Activated CD8-positive, alpha-beta T cell treated with anti-CD3 and anti-CD28 coated beads, Interleukin-2, amount 10 ng/mL, durations not matched to agents 7 days and 5 days (primary cell): ENCODE measurements around the gene PRKG1. TPM values are rescaled to one million over a fixed set of nuclear protein-coding genes. Genes with fewer than 3 reads are reported as not detected.

ENCODE experiments used
- ATAC-seq: fragments of 150-1000 bp; cut with Tn5 transposase; one replicate; pipeline ENCODE4 v1.10.0; 2021; ENCODE audit warnings: moderate library complexity
- CTCF ChIA-PET: fragments of 350-600 bp; sonication (Branson Sonifier 250); formaldehyde crosslinking; loops from one replicate; lab custom pipeline; 2021; ENCODE audit warnings: antibody characterized with exemption; lab: Charles Lee
- POLR2A ChIA-PET: fragments of 350-600 bp; sonication (Branson Sonifier 250); formaldehyde crosslinking; loops from one replicate; lab custom pipeline; 2021; ENCODE audit warnings: antibody characterized with exemption; lab: Charles Lee
- DNase-seq: peaks from one replicate; pipeline ENCODE4 v3.0.0-alpha.2; 2020
- H3K27ac Mint-ChIP-seq: one replicate; pipeline ENCODE4 v1.8.0; 2021; ENCODE audit warnings: mild to moderate bottlenecking, mixed read lengths
- H3K27me3 Mint-ChIP-seq: one replicate; pipeline ENCODE4 v1.8.0; 2021; ENCODE audit warnings: low read depth, mixed read lengths
- H3K36me3 Mint-ChIP-seq: one replicate; pipeline ENCODE4 v1.8.0; 2021; ENCODE audit warnings: low read depth, mixed read lengths
- H3K4me1 Mint-ChIP-seq: one replicate; pipeline ENCODE4 v1.8.0; 2021; ENCODE audit warnings: low read depth, mixed read lengths
- H3K4me3 Mint-ChIP-seq: one replicate; pipeline ENCODE4 v1.8.0; 2021; ENCODE audit warnings: mild to moderate bottlenecking, mixed read lengths
- H3K9me3 Mint-ChIP-seq: one replicate; pipeline ENCODE4 v1.8.0; 2022; ENCODE audit warnings: mixed read lengths; ENCODE audit not compliant: insufficient read depth
- total RNA-seq, 2 experiments: library from RNA; stranded (reverse); gene quantifications; one replicate each; pipeline ENCODE4 v1.2.3, GENCODE V29; 2021

PRKG1 gene
- total RNA-seq, 2 experiments from 2014 or later = not detected

DNA sequence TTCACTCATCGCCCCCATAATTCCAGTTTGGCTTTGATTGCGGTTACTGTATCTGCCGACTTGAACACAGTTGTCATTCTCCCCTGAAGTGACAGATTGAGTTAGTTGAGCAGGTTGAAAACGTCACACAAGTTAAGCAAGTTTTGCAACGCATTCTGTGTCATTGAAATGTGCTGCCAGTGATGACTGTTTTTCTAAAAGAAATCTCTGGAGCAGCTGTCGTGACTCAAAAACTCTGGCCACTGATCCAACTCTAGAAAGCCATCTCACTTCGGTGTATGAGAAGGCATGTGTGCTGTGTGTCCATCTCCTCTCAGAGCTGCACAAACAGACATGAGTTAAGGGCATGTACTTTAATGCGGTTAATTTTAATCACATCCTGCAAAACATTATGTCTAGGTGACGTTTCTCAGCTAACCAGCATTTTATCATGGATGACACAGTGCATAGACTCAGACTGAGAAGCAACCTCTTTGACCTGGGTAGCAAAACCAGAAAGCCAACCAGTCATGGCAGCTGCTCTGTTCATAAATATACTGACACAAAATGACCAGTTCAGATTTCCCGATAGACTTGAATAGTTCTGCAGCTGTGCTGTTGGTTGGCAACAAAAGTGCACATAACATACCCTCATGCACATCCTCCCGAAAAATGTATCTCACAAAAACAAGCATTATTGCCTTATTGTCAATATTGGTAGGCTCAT lies 555.8 kb downstream of the PRKG1 start:
- Mint-ChIP-seq H3K27ac (no peak overlapping the region), H3K27me3 (peaks cover 2% of the 10 kb centered on the region), H3K36me3 (no peaks in the 10 kb centered on the region), H3K4me3 (no peak overlapping the region), H3K9me3 (no peaks in the 10 kb centered on the region), H3K4me1 (no peaks in the 10 kb centered on the region)
- DNase-seq (no peak), ATAC-seq (no peak)
- CTCF ChIA-PET = no interaction called here
- POLR2A ChIA-PET = interaction anchor here (0.6 kb wide), 1 partner anchor 1034 kb away, joined by 3 read pairs; no protein-coding TSS in a partner anchor

DNA sequence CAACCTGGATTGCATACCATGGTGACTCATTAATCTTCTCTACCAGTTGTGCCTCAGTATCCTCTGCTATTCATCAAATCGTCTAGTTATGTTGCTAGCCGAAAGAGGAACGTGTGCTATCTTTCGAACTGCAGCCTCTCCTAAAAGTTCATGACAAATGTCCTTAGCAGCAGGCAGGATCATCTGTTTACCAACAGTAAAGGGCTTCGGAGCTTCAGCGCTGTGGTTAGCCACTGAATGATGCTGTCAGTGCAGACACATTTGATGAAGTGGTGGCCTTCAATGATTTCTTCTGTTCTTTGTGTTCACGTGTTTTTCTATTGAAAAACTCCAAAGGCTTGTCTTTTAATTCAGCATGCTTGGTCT lies 556.3 kb downstream of the PRKG1 start:
- Mint-ChIP-seq H3K36me3 (no peaks in the 10 kb centered on the region), H3K4me1 (no peaks in the 10 kb centered on the region), H3K27ac (no peak overlapping the region), H3K9me3 (no peaks in the 10 kb centered on the region), H3K27me3 (peaks cover 2% of the 10 kb centered on the region), H3K4me3 (no peak overlapping the region)
- DNase-seq = no peak
- CTCF ChIA-PET = no interaction called here
- POLR2A ChIA-PET = no interaction called here
- no peak for ATAC-seq

DNA sequence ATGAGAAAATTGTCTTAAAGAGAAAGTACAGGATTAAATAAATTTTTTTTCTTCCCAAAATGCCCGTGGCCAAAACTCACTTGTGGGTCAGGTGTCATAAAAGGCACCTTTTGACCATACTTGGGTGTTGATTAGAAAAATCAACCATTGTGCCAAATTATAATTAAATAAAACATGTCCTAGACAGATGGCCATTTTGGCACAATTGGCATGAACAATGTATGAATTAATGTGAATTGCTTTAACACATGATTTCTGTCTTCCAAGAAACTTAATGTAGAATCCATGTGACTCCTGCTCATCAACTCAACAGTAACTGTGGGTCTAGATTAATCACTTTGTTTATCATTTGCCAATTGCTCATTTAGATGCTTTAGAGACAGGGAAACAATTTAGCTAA lies 561.1 kb downstream of the PRKG1 start:
- Mint-ChIP-seq H3K4me3 (no peak overlapping the region), H3K36me3 (no peaks in the 10 kb centered on the region), H3K27ac (no peak overlapping the region), H3K4me1 (no peaks in the 10 kb centered on the region), H3K9me3 (no peaks in the 10 kb centered on the region), H3K27me3 (peaks cover 2% of the 10 kb centered on the region)
- ATAC-seq (no peak), DNase-seq (no peak)
- ChIA-PET POLR2A (no interaction called here), CTCF (no interaction called here)

DNA sequence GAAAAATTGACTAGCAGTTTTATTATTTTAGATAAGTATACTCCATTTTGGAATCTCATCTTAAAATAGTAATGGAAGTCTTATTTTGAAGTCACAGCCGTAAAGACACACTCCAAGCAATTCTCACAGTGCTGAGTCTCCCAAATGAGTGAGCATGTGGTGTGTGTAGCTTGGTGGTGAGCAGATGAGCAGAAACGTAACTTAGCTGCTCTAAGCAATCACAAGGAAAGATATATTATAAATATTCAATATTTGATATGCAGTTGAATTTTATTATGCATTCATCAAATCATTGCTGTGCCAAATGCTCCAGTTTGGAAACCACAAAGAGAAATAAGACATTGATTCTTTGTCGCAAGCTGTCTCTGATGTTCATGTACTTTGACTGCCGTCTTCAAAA lies 563.9 kb downstream of the PRKG1 start:
- H3K4me1 Mint-ChIP-seq = no peaks in the 10 kb centered on the region
- H3K36me3 Mint-ChIP-seq = no peaks in the 10 kb centered on the region
- ChIA-PET POLR2A (no interaction called here), CTCF (no interaction called here)
- H3K4me3 Mint-ChIP-seq = no peak overlapping the region
- DNase-seq (no peak), ATAC-seq (no peak)
- H3K27ac Mint-ChIP-seq = no peak overlapping the region
- no peaks in the 10 kb centered on the region for H3K9me3 Mint-ChIP-seq
- H3K27me3 Mint-ChIP-seq = peaks cover 2% of the 10 kb centered on the region

DNA sequence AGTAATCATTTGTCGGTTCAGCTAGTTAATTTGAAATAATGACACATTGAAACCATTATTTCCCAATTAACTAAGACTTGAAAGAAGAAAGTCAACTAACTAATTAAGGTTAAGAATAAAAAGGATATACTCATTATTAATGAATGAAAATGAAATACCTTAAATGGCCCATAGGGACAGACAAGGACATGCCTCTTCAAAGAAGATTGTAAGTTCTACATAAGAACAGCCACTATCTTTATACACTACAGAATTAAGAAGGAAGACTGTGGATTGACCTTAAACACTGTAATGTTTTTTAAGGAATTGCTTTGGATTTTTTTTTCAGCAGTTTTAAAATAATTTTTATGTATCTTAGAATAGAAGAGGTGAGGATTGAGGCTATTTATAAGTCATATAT lies 564.5 kb downstream of the PRKG1 start:
- Mint-ChIP-seq H3K27me3 (peaks cover 3% of the 10 kb centered on the region), H3K27ac (no peak overlapping the region), H3K4me1 (no peaks in the 10 kb centered on the region), H3K4me3 (no peak overlapping the region), H3K9me3 (no peaks in the 10 kb centered on the region), H3K36me3 (no peaks in the 10 kb centered on the region)
- DNase-seq = no peak
- ChIA-PET CTCF (no interaction called here), POLR2A (no interaction called here)
- no peak for ATAC-seq

DNA sequence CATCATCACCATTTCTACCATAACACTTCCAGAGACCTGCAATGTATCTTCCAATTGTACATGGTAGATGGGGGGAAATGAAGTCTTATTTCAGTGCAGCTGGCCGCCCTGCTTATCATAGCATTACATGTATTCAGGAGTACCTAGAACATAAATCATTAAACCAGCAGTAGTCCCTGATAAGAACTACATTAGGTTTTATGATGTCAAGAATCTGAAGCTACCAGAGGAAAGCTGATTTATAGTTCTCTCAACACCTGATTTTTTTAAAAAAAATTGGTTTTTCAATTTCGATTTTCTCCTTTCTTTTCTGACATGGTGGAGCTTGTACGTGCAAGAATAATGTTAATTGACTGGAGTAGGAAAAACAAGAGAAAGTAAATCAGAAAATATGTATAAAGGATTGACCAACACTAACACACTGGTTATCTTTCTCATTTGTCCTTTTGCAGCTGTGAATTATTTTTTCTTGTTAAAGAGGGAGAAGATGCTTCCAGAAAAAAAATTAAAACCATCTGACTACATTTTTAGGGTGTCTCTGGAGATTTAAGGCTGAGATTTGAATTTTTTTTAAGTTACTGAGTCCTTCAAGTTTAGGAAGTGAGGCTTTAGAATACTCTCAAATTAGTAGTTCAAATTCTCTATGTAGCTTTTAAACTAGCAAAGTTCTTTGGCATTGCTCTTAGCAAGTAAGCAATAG lies 566.0 kb downstream of the PRKG1 start:
- ATAC-seq (no peak), DNase-seq (no peak)
- Mint-ChIP-seq H3K4me3 (no peak overlapping the region), H3K4me1 (no peaks in the 10 kb centered on the region), H3K27ac (no peak overlapping the region), H3K27me3 (peaks cover 4% of the 10 kb centered on the region), H3K36me3 (no peaks in the 10 kb centered on the region), H3K9me3 (no peaks in the 10 kb centered on the region)
- ChIA-PET POLR2A (no interaction called here), CTCF (no interaction called here)

DNA sequence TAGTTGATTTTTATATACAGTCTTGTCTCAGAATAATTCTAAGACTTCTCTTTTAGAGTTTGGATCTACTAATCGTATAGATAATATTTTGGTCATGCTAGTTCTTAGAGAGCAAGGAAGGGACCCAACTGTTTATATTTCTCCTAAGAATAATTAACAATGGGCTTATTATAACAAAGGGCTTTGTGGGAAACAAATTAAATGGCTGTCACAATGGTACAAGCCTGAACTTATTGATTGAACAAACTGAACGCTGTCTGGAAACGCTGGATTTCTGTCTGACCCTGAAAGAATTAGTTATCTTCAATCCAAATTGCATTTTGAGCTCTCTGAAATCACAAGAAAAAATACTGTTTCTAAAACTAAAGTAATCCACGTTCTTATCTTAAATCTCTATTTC lies 568.3 kb downstream of the PRKG1 start:
- DNase-seq (no peak), ATAC-seq (no peak)
- H3K9me3 Mint-ChIP-seq = no peaks in the 10 kb centered on the region
- H3K27ac Mint-ChIP-seq = no peak overlapping the region
- CTCF ChIA-PET = no interaction called here
- H3K27me3 Mint-ChIP-seq = peaks cover 4% of the 10 kb centered on the region
- no peak overlapping the region for H3K4me3 Mint-ChIP-seq
- POLR2A ChIA-PET = no interaction called here
- H3K4me1 Mint-ChIP-seq = no peaks in the 10 kb centered on the region
- H3K36me3 Mint-ChIP-seq = no peaks in the 10 kb centered on the region

DNA sequence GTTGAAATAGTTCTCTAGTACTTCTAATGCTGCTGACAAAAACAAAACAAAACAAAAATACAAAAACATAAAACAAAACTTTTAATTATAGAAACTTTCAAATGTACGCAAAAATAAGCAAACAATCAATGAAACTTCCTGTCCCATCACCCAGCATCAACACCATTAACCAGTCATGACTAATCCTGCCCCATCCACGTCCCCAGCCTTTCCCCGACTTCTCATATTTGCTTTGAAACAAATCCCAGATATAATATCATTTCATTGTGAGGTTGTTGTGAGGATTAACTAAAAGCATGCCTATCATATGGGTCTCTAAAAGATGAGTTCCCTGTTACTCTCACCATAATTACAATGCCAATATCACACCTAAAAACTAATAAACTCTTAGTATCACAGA lies 569.4 kb downstream of the PRKG1 start:
- no peak for DNase-seq
- Mint-ChIP-seq H3K36me3 (no peaks in the 10 kb centered on the region), H3K27ac (no peak overlapping the region), H3K4me1 (no peaks in the 10 kb centered on the region), H3K9me3 (no peaks in the 10 kb centered on the region), H3K4me3 (no peak overlapping the region), H3K27me3 (peaks cover 4% of the 10 kb centered on the region)
- CTCF ChIA-PET = no interaction called here
- POLR2A ChIA-PET = no interaction called here
- ATAC-seq = no peak

DNA sequence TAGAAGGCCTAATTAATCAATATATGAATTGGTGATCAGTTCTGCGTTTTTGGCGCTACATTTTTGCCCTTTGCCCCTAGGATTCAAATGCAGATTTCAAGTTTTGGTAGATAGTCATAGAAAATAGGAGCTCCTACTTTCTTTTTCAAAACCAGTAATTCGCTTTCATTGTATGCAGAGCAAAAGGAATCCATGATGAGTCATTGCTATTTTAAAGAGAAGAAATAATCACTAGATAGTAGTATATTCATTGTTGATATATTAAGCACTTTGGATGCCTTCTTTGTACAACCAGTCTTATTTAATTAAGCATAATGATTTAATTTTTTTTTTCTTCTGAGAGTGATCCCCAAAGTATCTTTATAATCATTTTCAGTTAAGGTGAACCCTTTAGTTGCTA lies 574.8 kb downstream of the PRKG1 start:
- DNase-seq = no peak
- H3K36me3 Mint-ChIP-seq = no peaks in the 10 kb centered on the region
- ChIA-PET CTCF (no interaction called here), POLR2A (no interaction called here)
- no peak overlapping the region for H3K4me3 Mint-ChIP-seq
- no peaks in the 10 kb centered on the region for H3K4me1 Mint-ChIP-seq
- peaks cover 2% of the 10 kb centered on the region for H3K27me3 Mint-ChIP-seq
- no peak for ATAC-seq
- no peaks in the 10 kb centered on the region for H3K9me3 Mint-ChIP-seq
- no peak overlapping the region for H3K27ac Mint-ChIP-seq

DNA sequence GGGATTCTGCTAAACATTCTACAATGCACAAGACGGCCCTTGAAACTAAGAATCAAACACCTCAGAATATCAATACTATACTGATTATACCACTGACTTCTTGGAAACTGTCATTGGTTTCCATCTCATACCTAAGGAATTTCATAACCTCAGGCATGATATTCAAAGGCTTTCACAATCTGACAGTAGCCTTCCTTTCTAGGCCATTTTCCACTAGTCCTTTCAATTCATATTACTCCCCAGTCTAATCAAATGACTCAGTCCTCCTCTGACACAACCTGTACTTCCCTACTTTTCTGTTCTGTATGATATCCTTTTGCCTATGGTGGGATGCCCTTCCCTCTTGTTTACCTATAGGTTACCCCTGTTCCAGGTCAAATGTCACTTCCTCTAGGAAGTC lies 576.8 kb downstream of the PRKG1 start:
- CTCF ChIA-PET = no interaction called here
- no peaks in the 10 kb centered on the region for H3K9me3 Mint-ChIP-seq
- H3K4me1 Mint-ChIP-seq = no peaks in the 10 kb centered on the region
- no peaks in the 10 kb centered on the region for H3K36me3 Mint-ChIP-seq
- H3K4me3 Mint-ChIP-seq = no peak overlapping the region
- ATAC-seq (no peak), DNase-seq (no peak)
- H3K27ac Mint-ChIP-seq = no peak overlapping the region
- POLR2A ChIA-PET = no interaction called here
- H3K27me3 Mint-ChIP-seq = peaks cover 3% of the 10 kb centered on the region

DNA sequence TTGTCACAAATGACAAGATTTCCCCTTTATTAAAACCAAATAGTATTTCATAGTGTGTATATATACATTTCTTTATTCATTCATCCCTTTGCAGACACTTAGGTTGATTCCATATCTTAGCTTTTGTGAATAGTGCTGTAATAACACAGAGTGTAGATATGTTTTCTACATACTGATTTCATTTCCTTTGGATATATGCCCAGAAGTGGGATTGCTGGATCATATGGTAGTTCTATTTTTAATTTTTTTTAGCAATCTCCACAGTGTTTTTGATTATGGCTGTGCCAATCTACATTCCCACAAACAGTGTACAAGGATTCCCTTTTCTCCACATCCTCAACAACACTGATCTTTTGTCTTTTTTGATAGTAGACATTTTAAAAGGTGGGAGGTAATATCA lies 578.7 kb downstream of the PRKG1 start:
- H3K27ac Mint-ChIP-seq = no peak overlapping the region

DNA sequence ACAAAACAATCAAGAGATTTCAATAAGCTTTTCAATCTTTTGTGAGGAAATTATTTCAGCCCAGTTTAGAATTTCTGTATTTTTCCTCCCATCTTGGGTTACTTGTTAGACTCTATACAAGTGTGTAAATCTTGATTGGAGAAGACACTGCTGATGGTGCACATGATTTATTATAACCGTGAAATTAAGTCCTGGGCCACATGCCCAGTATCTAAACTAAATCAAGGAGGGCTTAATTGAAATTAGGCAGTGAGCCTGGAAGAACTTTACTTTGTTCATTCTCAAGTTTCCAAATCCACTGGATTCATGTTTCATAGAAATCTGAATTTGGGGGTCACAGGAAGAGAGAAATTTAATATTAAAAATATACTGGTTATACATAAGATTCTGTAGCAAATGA lies 580.6 kb downstream of the PRKG1 start:
- no peaks in the 10 kb centered on the region for H3K9me3 Mint-ChIP-seq
- ChIA-PET POLR2A (no interaction called here), CTCF (no interaction called here)
- H3K36me3 Mint-ChIP-seq = no peaks in the 10 kb centered on the region
- H3K27ac Mint-ChIP-seq = no peak overlapping the region
- no peaks in the 10 kb centered on the region for H3K4me1 Mint-ChIP-seq
- ATAC-seq (no peak), DNase-seq (no peak)
- H3K27me3 Mint-ChIP-seq = peaks cover 6% of the 10 kb centered on the region
- H3K4me3 Mint-ChIP-seq = no peak overlapping the region

More for the DNA sequence above, 578.7 kb downstream of the PRKG1 start:
- POLR2A ChIA-PET = no interaction called here
- ATAC-seq (no peak), DNase-seq (no peak)
- CTCF ChIA-PET = no interaction called here
- Mint-ChIP-seq H3K36me3 (no peaks in the 10 kb centered on the region), H3K4me3 (no peak overlapping the region), H3K9me3 (no peaks in the 10 kb centered on the region), H3K4me1 (no peaks in the 10 kb centered on the region), H3K27me3 (peaks cover 6% of the 10 kb centered on the region)
